ENCODE measurements around the gene RBM4. TPM values are rescaled to one million over a fixed set of nuclear protein-coding genes. Genes with fewer than 3 reads are reported as not detected.
"Not testable (repeated sequence)": the region's sequence is repeated elsewhere in the genome, so short reads cannot be mapped to it uniquely, and the experiment has no call there.

The RBM4 gene
- total RNA-seq, 1 donor from 2014 or later: 131 TPM

GRCh38 chr11:66625041-66625751, 13.3 kb upstream of the RBM4 start:
- intact Hi-C loops (cut with micrococcal nuclease): no loop called here
- Mint-ChIP-seq H3K4me3 (no peak overlapping the region), H3K4me1 (ENCODE audit: low read depth) (peaks cover 45% of the 10 kb centered on the region), H3K9me3 (no peaks in the 10 kb centered on the region), H3K27ac (no peak overlapping the region), H3K27me3 (ENCODE audit: insufficient read depth) (no peaks in the 10 kb centered on the region), H3K36me3 (ENCODE audit: low read depth) (peaks cover 68% of the 10 kb centered on the region)
- DNase-seq (ENCODE audit: low spot score): no peak

- Mint-ChIP-seq H3K9me3 (no peaks in the 10 kb centered on the region), H3K27me3 (ENCODE audit: insufficient read depth) (no peaks in the 10 kb centered on the region), H3K27ac (no peak overlapping the region), H3K36me3 (ENCODE audit: low read depth) (peaks cover 65% of the 10 kb centered on the region), H3K4me1 (ENCODE audit: low read depth) (peaks cover 42% of the 10 kb centered on the region), H3K4me3 (no peak overlapping the region)
- no peak for DNase-seq (ENCODE audit: low spot score)
- intact Hi-C loops (cut with micrococcal nuclease): no loop called here
Measured at GRCh38 chr11:66625752-66626149, 12.8 kb upstream of the RBM4 start.

GRCh38 chr11:66626382-66626781, 12.1 kb upstream of the RBM4 start:
- H3K27ac Mint-ChIP-seq: no peak overlapping the region
- H3K4me1 Mint-ChIP-seq (ENCODE audit: low read depth): peaks cover 42% of the 10 kb centered on the region

GRCh38 chr11:66626926-66627325, 11.6 kb upstream of the RBM4 start:
- no peaks in the 10 kb centered on the region for H3K27me3 Mint-ChIP-seq (ENCODE audit: insufficient read depth)
- intact Hi-C loops (cut with micrococcal nuclease): no loop called here

More at GRCh38 chr11:66626382-66626781, 12.1 kb upstream of the RBM4 start:
- Mint-ChIP-seq H3K27me3 (ENCODE audit: insufficient read depth) (no peaks in the 10 kb centered on the region), H3K36me3 (ENCODE audit: low read depth) (peaks cover 61% of the 10 kb centered on the region), H3K9me3 (no peaks in the 10 kb centered on the region), H3K4me3 (no peak overlapping the region)
- no peak for DNase-seq (ENCODE audit: low spot score)
- intact Hi-C loops (cut with micrococcal nuclease): no loop called here

GRCh38 chr11:66628061-66628603, 10.4 kb upstream of the RBM4 start:
- Mint-ChIP-seq H3K9me3 (no peaks in the 10 kb centered on the region), H3K27ac (no peak overlapping the region), H3K4me1 (ENCODE audit: low read depth) (peaks cover 29% of the 10 kb centered on the region), H3K4me3 (no peak overlapping the region), H3K36me3 (ENCODE audit: low read depth) (peaks cover 54% of the 10 kb centered on the region), H3K27me3 (ENCODE audit: insufficient read depth) (no peaks in the 10 kb centered on the region)
- DNase-seq (ENCODE audit: low spot score): no peak
- intact Hi-C loops (cut with micrococcal nuclease): no loop called here

More at GRCh38 chr11:66626926-66627325, 11.6 kb upstream of the RBM4 start:
- no peaks in the 10 kb centered on the region for H3K9me3 Mint-ChIP-seq
- H3K27ac Mint-ChIP-seq: no peak overlapping the region
- peaks cover 59% of the 10 kb centered on the region for H3K36me3 Mint-ChIP-seq (ENCODE audit: low read depth)
- no peak overlapping the region for H3K4me3 Mint-ChIP-seq
- H3K4me1 Mint-ChIP-seq (ENCODE audit: low read depth): peaks cover 37% of the 10 kb centered on the region
- no peak for DNase-seq (ENCODE audit: low spot score)

- Mint-ChIP-seq H3K4me3 (no peak overlapping the region), H3K9me3 (no peaks in the 10 kb centered on the region), H3K27ac (no peak overlapping the region)
Measured at GRCh38 chr11:66629356-66629755, 9.1 kb upstream of the RBM4 start.

GRCh38 chr11:66631883-66632282, 6.6 kb upstream of the RBM4 start:
- no peak overlapping the region for H3K4me3 Mint-ChIP-seq
- intact Hi-C loops (cut with micrococcal nuclease): no loop called here
- peaks cover 30% of the 10 kb centered on the region for H3K4me1 Mint-ChIP-seq (ENCODE audit: low read depth)
- no peak overlapping the region for H3K27ac Mint-ChIP-seq
- H3K36me3 Mint-ChIP-seq (ENCODE audit: low read depth): peaks cover 40% of the 10 kb centered on the region
- DNase-seq (ENCODE audit: low spot score): no peak
- no peaks in the 10 kb centered on the region for H3K9me3 Mint-ChIP-seq
- H3K27me3 Mint-ChIP-seq (ENCODE audit: insufficient read depth): no peaks in the 10 kb centered on the region

More at GRCh38 chr11:66629356-66629755, 9.1 kb upstream of the RBM4 start:
- DNase-seq (ENCODE audit: low spot score): no peak
- no peaks in the 10 kb centered on the region for H3K27me3 Mint-ChIP-seq (ENCODE audit: insufficient read depth)
- H3K36me3 Mint-ChIP-seq (ENCODE audit: low read depth): peaks cover 49% of the 10 kb centered on the region
- peaks cover 19% of the 10 kb centered on the region for H3K4me1 Mint-ChIP-seq (ENCODE audit: low read depth)
- intact Hi-C loops (cut with micrococcal nuclease): no loop called here

- intact Hi-C loops (cut with micrococcal nuclease): no loop called here
- no peaks in the 10 kb centered on the region for H3K27me3 Mint-ChIP-seq (ENCODE audit: insufficient read depth)
Measured at GRCh38 chr11:66632952-66633351, 5.6 kb upstream of the RBM4 start.

GRCh38 chr11:66636411-66636810, 2.1 kb upstream of the RBM4 start:
- Mint-ChIP-seq H3K4me3 (no peak overlapping the region), H3K27me3 (ENCODE audit: insufficient read depth) (no peaks in the 10 kb centered on the region), H3K4me1 (ENCODE audit: low read depth) (peaks cover 48% of the 10 kb centered on the region), H3K36me3 (ENCODE audit: low read depth) (peaks cover 38% of the 10 kb centered on the region), H3K9me3 (no peaks in the 10 kb centered on the region), H3K27ac (no peak overlapping the region)
- no peak for DNase-seq (ENCODE audit: low spot score)
- intact Hi-C loops (cut with micrococcal nuclease): loop anchor here (5.0 kb wide), 2 partner anchors 481 to 606 kb away; partner anchors contain the start of gene KDM2A

More at GRCh38 chr11:66632952-66633351, 5.6 kb upstream of the RBM4 start:
- DNase-seq (ENCODE audit: low spot score): no peak
- Mint-ChIP-seq H3K27ac (no peak overlapping the region), H3K9me3 (no peaks in the 10 kb centered on the region), H3K36me3 (ENCODE audit: low read depth) (peaks cover 32% of the 10 kb centered on the region), H3K4me1 (ENCODE audit: low read depth) (peaks cover 41% of the 10 kb centered on the region), H3K4me3 (no peak overlapping the region)

- H3K27ac Mint-ChIP-seq: peak overlapping the region; percentile 96
- peaks cover 45% of the 10 kb centered on the region for H3K36me3 Mint-ChIP-seq (ENCODE audit: low read depth)
- peaks cover 60% of the 10 kb centered on the region for H3K4me1 Mint-ChIP-seq (ENCODE audit: low read depth)
- no peaks in the 10 kb centered on the region for H3K9me3 Mint-ChIP-seq
- peak overlapping the region; percentile 96 for H3K4me3 Mint-ChIP-seq
- no peak for DNase-seq (ENCODE audit: low spot score)
- intact Hi-C loops (cut with micrococcal nuclease): loop anchor here (1.0 to 5.0 kb wide), 9 partner anchors 21 to 605 kb away; partner anchors contain the start of genes ACTN3, B4GAT1, CCDC87 and CCS
- no peaks in the 10 kb centered on the region for H3K27me3 Mint-ChIP-seq (ENCODE audit: insufficient read depth)
Measured at GRCh38 chr11:66637557-66638176, 836 bp upstream of the RBM4 start.

GRCh38 chr11:66639066-66639813, 737 bp downstream of the RBM4 start:
- peak overlapping the region; percentile 96 for H3K27ac Mint-ChIP-seq
- no peaks in the 10 kb centered on the region for H3K9me3 Mint-ChIP-seq
- peaks cover 55% of the 10 kb centered on the region for H3K36me3 Mint-ChIP-seq (ENCODE audit: low read depth)
- H3K4me3 Mint-ChIP-seq: peak overlapping the region; percentile 96
- intact Hi-C loops (cut with micrococcal nuclease): loop anchor here (1.0 to 5.0 kb wide), 4 partner anchors 60 to 603 kb away; partner anchors contain the start of genes KDM2A and RCE1
- DNase-seq (ENCODE audit: low spot score): peak; percentile 24
- H3K4me1 Mint-ChIP-seq (ENCODE audit: low read depth): peaks cover 76% of the 10 kb centered on the region
- no peaks in the 10 kb centered on the region for H3K27me3 Mint-ChIP-seq (ENCODE audit: insufficient read depth)

- Mint-ChIP-seq H3K36me3 (ENCODE audit: low read depth) (peaks cover 55% of the 10 kb centered on the region), H3K4me1 (ENCODE audit: low read depth) (peaks cover 77% of the 10 kb centered on the region), H3K4me3 (peak overlapping the region; percentile 96), H3K27ac (peak overlapping the region; percentile 96)
- intact Hi-C loops (cut with micrococcal nuclease): loop anchor here (1.0 to 5.0 kb wide), 4 partner anchors 61 to 602 kb away; partner anchors contain the start of genes KDM2A and RCE1
- DNase-seq (ENCODE audit: low spot score); H3K9me3 Mint-ChIP-seq; H3K27me3 Mint-ChIP-seq (ENCODE audit: insufficient read depth): not testable (repeated sequence)
Measured at GRCh38 chr11:66639814-66640340, 1.4 kb downstream of the RBM4 start.
